Transverse colon (tissue), 4 donors: ENCODE measurements around the gene CFAP299. TPM values are rescaled to one million over a fixed set of nuclear protein-coding genes. Genes with fewer than 3 reads are reported as not detected.
"Not testable (repeated sequence)": the region's sequence is repeated elsewhere in the genome, so short reads cannot be mapped to it uniquely, and the experiment has no call there.

Experiments
- DNase-seq: peaks from one replicate; pipeline ENCODE4 v3.0.0-alpha.2; 2019
- H3K27ac ChIP-seq, 4 donors: fragments of 200-600 bp; sonication (generic); 2 replicates each; pipeline ENCODE4 v1.5.1; 2016 to 2018; ENCODE audit warnings: inconsistent platforms in 4 of 4
- H3K27me3 ChIP-seq: fragments of 200-600 bp; sonication (generic); 2 replicates; pipeline ENCODE4 v1.5.1; 2017; ENCODE audit warnings: inconsistent platforms
- H3K36me3 ChIP-seq, 4 donors: fragments of 200-600 bp; sonication (generic); 2 replicates each; pipeline ENCODE4 v1.5.1; 2017 to 2019; ENCODE audit warnings: inconsistent platforms in 4 of 4
- H3K4me1 ChIP-seq, 4 donors: fragments of 200-600 bp; sonication (generic); 2 replicates each; pipeline ENCODE4 v1.5.1; 2017 to 2020; ENCODE audit warnings: inconsistent platforms in 4 of 4
- H3K4me3 ChIP-seq, 4 donors: fragments of 200-600 bp; sonication (generic); 1 replicate in 1 of 4; 2 replicates in 3 of 4; pipeline versions ENCODE4 v1.5.1 to v1.6.1; 2017 to 2019; ENCODE audit warnings: inconsistent platforms in 4 of 4
- H3K9me3 ChIP-seq, 2 donors: fragments of 200-600 bp; sonication (generic); 2 replicates each; pipeline ENCODE4 v1.5.1; 2017 to 2019; ENCODE audit warnings: inconsistent platforms in 2 of 2
- CTCF ChIP-seq, 5 experiments: fragments of 200-600 bp in 3 of 5; fragments of 450-650 bp in 2 of 5; sonication (generic) in 3 of 5; IDR thresholded peaks; 1 replicate in 2 of 5; 2 replicates in 3 of 5; pipeline ENCODE4 v1.5.1; 2016 to 2017; ENCODE audit warnings: antibody characterized with exemption in 5 of 5, inconsistent platforms in 3 of 5, mild to moderate bottlenecking in 2 of 5, moderate library complexity in 1 of 5
- EP300 ChIP-seq: sonication (generic); formaldehyde crosslinking; IDR thresholded peaks from one replicate; pipeline ENCODE4 v1.6.1; 2017; ENCODE audit warnings: antibody characterized with exemption, low read depth
- POLR2A ChIP-seq: fragments of 450-650 bp; IDR thresholded peaks from one replicate; pipeline ENCODE4 v1.6.1; 2016; ENCODE audit warnings: antibody characterized with exemption, mild to moderate bottlenecking, moderate library complexity
- POLR2AphosphoS5 ChIP-seq, 3 donors: sonication (generic); formaldehyde crosslinking; IDR thresholded peaks; one replicate each; pipeline ENCODE4 v1.6.1; 2016; ENCODE audit warnings: antibody characterized with exemption in 3 of 3
- WGBS, 2 donors: methylation state at CpG; one replicate each; pipeline ENCODE4 v1.1.5; 2018; ENCODE audit warnings: low coverage in 1 of 2; 5-methylcytosine and 5-hydroxymethylcytosine counted together
- in situ Hi-C, 4 donors: fragments of 200-750 bp; cut with MboI; loops; one replicate each; pipeline versions ENCODE4 v1.15.0 to v1.15.1; 2017; ENCODE audit warnings: low sequenced_read_pairs in 3 of 4, low pct_ligation_motif_present in 1 of 4, low pct_unique_long_range_greater_than_20kb in 1 of 4
- intact Hi-C: fragments of 100-400 bp; cut with DNase I; formaldehyde crosslinking; loops from one replicate; pipeline ENCODE4 v1.15.1; 2023; ENCODE audit warnings: low total_unique reads
- total RNA-seq, 4 donors: library from RNA; depleted of rRNA; stranded (reverse); fragments of >200 nt; gene quantifications; one replicate each; pipeline ENCODE4 v1.1.0, GENCODE V29; 2016

CFAP299 gene
- total RNA-seq, 4 donors from 2014 or later, result not detected

GRCh38 chr4:80788798-80789197 lies 453.3 kb downstream of the CFAP299 start:
- intact Hi-C loops, result no loop called here
- TF ChIP-seq POLR2A, result no peak
- TF ChIP-seq CTCF (IDR thresholded peaks at IDR 0.05), result no peak
- TF ChIP-seq EP300, result no peak
- TF ChIP-seq POLR2AphosphoS5 (IDR thresholded peaks at IDR 0.05), result no peak
- no peak for DNase-seq
- Histone ChIP-seq H3K27me3 (no peaks in the 10 kb centered on the region), H3K9me3 (no peaks in the 10 kb centered on the region), H3K27ac (no peak overlapping the region), H3K4me1 (no peaks in the 10 kb centered on the region), H3K4me3 (no peak overlapping the region), H3K36me3 (no peaks in the 10 kb centered on the region)
- WGBS, 2 donors, result 72% methylated on average over 1 of the region's 1 CpG; no CpG with 5 or more reads in 1 of the 2 donors
- in situ Hi-C loops, result no loop called here

- Histone ChIP-seq H3K4me3 (no peak overlapping the region), H3K9me3 (no peaks in the 10 kb centered on the region), H3K27me3 (no peaks in the 10 kb centered on the region), H3K4me1 (no peaks in the 10 kb centered on the region), H3K36me3 (no peaks in the 10 kb centered on the region), H3K27ac (no peak overlapping the region)
- in situ Hi-C loops, result no loop called here
- DNase-seq, result no peak
- intact Hi-C loops, result no loop called here
- 91 to 94% methylated on average over 3 of the region's 3 CpGs for WGBS, 2 donors
- TF ChIP-seq EP300 (no peak), CTCF (IDR thresholded peaks at IDR 0.05) (no peak)
Measured at GRCh38 chr4:80790152-80790551, 454.6 kb downstream of the CFAP299 start.

- DNase-seq, in situ Hi-C loops, H3K27ac ChIP-seq, H3K4me3 ChIP-seq, H3K9me3 ChIP-seq, H3K36me3 ChIP-seq, H3K4me1 ChIP-seq, intact Hi-C loops, H3K27me3 ChIP-seq: not testable (repeated sequence)
- WGBS, 2 donors, result 70 to 72% methylated on average over 1 of the region's 1 CpG
Measured at GRCh38 chr4:80793660-80794059, 458.1 kb downstream of the CFAP299 start.

GRCh38 chr4:80798082-80798481 lies 462.6 kb downstream of the CFAP299 start:
- Histone ChIP-seq H3K9me3 (no peaks in the 10 kb centered on the region), H3K4me1 (no peaks in the 10 kb centered on the region), H3K27ac (no peak overlapping the region), H3K36me3 (no peaks in the 10 kb centered on the region), H3K27me3 (no peaks in the 10 kb centered on the region), H3K4me3 (no peak overlapping the region)
- 90 to 100% methylated on average over 1 of the region's 1 CpG for WGBS, 2 donors
- no peak for TF ChIP-seq EP300
- TF ChIP-seq CTCF (IDR thresholded peaks at IDR 0.05), result no peak
- TF ChIP-seq POLR2A, result no peak
- no peak for TF ChIP-seq POLR2AphosphoS5 (IDR thresholded peaks at IDR 0.05)
- DNase-seq, result no peak
- intact Hi-C loops, result no loop called here
- in situ Hi-C loops, result no loop called here

- H3K27ac ChIP-seq, H3K9me3 ChIP-seq, H3K4me1 ChIP-seq, H3K36me3 ChIP-seq, H3K4me3 ChIP-seq, H3K27me3 ChIP-seq, intact Hi-C loops, in situ Hi-C loops, DNase-seq: not testable (repeated sequence)
- WGBS, 2 donors, result 88 to 100% methylated on average over 1 of the region's 1 CpG
Measured at GRCh38 chr4:80800719-80801118, 465.2 kb downstream of the CFAP299 start.
